Measurements from ENCODE around the gene GRIK4.
A peak's percentile ranks its signal among the peaks of the same experiment; 100 is the strongest.

The GRIK4 gene

DNA sequence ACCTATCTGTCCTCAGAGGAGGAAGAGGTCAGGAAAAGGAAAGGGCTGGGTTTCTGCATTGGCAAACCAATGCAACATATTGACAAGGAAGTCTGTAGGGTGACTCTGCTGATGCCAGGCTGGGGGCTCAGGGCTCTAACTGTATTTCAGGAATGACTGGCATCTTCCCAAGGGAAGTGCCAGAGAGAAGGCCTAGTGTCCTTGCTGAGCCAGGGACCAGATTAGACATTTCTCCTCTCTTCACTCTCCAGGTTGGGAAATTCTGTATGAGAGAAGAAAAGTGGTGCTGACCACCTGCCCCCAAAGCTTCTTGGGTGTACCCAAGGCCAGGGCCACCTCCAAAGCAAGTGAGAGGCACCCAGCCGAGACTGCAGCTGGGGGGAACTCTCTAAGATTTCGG lies 27.2 kb downstream of the GRIK4 start:
- no peak for DNase-seq (ENCODE audit: low read depth in 2 of 2)
- TF ChIP-seq, protein P1, sequence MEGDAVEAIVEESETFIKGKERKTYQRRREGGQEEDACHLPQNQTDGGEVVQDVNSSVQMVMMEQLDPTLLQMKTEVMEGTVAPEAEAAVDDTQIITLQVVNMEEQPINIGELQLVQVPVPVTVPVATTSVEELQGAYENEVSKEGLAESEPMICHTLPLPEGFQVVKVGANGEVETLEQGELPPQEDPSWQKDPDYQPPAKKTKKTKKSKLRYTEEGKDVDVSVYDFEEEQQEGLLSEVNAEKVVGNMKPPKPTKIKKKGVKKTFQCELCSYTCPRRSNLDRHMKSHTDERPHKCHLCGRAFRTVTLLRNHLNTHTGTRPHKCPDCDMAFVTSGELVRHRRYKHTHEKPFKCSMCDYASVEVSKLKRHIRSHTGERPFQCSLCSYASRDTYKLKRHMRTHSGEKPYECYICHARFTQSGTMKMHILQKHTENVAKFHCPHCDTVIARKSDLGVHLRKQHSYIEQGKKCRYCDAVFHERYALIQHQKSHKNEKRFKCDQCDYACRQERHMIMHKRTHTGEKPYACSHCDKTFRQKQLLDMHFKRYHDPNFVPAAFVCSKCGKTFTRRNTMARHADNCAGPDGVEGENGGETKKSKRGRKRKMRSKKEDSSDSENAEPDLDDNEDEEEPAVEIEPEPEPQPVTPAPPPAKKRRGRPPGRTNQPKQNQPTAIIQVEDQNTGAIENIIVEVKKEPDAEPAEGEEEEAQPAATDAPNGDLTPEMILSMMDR (IDR thresholded peaks at IDR 0.05; ENCODE audit: low read depth, low read length), result no peak
- no peak overlapping the region for H3K4me3 ChIP-seq (replicated peaks in 1 of 2; ENCODE audit: low read depth in 2 of 2, low read length in 2 of 2)

DNA sequence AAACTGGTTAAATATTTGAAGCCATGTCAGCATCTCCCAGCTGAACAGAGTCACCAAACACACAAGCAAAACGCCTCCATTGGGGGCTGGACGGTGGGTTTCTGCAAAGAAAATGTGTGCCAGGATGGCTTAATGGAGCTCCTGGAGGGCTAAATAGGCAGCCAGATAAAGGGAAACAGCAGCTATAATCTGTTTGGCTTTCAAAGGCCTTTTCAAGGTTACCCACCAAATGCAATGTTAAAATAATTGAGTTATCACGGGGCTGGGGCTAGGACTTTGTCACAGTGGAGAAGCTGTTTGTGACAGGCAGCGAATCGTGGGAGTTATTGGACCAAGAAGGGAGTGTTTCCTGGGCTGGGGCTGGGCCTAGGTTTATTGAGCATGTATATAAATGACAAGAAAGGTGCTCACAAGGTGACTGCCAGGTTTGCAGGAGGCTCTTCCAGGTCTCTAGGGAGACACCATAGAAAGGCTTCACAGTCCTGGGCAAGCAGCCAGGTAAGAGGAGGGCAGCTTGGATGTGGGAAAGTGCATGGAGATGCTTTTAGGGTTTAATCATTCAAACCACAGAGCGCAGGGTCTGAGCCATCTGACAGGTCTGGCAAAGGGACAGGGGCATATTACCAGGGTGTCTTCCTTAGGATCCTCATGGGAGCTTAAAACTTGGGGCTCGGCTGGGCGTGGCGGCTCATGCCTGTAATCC lies 28.3 kb downstream of the GRIK4 start:
- H3K4me3 ChIP-seq (replicated peaks in 1 of 2; ENCODE audit: low read depth in 2 of 2, low read length in 2 of 2), result no peak overlapping the region
- TF ChIP-seq, protein P1 (IDR thresholded peaks at IDR 0.05; ENCODE audit: low read depth, low read length), result no peak
- DNase-seq (ENCODE audit: low read depth in 2 of 2), result peak; percentile 23 to 31

DNA sequence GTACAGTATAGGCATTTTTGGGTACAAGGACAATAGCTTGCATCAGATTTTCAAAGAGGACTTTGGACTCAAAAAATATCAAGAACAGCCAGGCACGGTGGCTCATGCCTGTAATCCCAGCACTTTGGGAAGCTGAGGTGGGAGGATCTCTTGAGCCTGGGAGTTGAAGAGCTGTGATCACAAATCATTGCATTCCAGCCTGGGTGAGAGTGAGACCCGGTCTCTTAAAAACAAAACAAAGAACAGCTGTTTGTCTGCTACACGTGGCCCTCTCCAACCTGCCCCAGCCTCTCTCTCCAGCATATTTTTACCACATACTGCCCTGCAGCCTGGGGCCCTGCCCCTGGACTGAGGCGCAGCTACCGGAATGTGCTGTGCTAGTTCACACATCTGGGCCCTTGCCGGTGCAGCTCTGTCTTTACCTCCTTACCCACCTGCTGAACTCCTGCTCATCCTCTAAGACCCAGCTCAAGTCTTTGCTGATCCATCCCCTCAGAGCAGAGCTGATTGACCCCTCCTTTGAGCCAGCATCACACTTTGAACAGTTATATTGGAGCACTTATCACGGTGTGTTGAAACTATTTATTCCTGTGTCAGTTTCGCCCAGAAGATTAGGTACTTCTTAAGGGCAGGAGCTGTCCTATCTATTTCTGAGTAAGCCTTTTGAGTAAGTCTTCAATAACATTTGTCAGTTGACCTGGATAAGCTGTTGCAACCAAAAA lies 29.4 kb downstream of the GRIK4 start:
- H3K4me3 ChIP-seq (replicated peaks in 1 of 2; ENCODE audit: low read depth in 2 of 2, low read length in 2 of 2), result no peak overlapping the region
- DNase-seq (ENCODE audit: low read depth in 2 of 2), result no peak
- TF ChIP-seq, protein P1 (IDR thresholded peaks at IDR 0.05; ENCODE audit: low read depth, low read length), result no peak

- no peak for DNase-seq (ENCODE audit: low read depth in 2 of 2)
- TF ChIP-seq, protein P1 (IDR thresholded peaks at IDR 0.05; ENCODE audit: low read depth, low read length), result no peak
- H3K4me3 ChIP-seq (replicated peaks in 1 of 2; ENCODE audit: low read depth in 2 of 2, low read length in 2 of 2), result no peak overlapping the region
These were observed 32.1 kb downstream of the GRIK4 start for GRCh38 chr11:120543521-120544215.

DNA sequence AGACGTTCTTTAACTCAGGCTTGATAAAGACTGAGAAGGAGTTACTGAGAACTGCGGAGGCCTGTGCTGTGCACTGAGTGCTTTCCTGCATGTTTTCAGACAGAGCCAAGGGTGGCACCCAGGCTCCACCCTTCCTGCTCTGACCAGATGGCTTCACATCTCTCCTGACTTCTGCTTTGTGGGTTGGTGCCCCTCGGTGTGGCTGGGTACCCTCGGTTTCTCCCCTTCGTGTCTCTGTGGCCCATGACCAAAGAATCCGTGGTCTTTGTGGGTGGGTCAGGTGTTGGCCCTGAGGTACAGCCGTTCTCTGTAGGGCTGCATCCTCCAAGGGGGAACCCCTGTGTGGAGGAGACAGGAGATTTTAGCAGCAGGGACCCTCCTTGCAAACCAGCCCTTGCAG lies 34.3 kb downstream of the GRIK4 start:
- TF ChIP-seq, protein P1 (IDR thresholded peaks at IDR 0.05; ENCODE audit: low read depth, low read length), result no peak
- no peak for DNase-seq (ENCODE audit: low read depth in 2 of 2)

DNA sequence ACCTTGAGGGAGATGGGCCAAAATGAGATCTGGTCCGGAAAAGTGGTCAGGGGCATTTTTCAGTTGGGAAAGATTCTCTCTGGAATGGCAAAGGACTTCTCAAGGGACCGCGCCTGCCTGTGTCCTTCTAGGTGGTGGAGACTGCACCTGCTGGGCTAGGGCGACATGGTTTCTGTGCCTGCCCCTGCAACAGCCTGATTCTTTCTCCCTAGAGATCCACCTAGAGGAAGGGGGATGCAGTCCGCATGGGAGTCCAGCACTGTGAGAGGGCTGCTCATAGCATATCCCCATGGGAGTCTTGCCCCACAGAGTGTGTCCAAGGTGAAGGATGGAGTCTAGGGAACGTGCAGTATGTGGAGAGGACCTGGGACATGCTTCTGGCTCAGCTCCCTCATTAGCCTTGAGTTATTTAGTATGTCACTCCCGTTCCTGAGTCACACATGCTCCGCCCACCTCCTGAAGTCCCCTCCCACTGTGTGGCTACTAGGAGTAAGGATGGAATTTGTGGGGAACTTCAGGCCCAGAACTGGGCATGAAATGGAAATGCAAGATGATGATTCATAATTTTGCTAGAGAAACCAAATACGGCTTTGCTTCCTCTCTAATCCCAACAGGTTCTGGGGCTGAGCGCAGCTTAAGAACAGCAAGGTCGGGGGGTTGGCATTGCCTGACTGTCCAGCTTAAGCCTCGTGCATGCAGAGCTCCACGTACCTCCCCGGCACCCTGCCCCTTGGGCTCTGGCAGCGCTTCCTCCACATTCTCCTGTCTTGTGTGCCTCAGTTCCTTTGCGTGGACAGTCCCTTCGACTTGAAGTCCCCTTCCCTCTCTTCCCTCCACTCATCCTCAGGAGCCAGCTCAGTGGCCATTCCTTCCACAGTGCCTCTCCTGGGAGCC lies 35.0 kb downstream of the GRIK4 start:
- peak; percentile 91 to 94 for DNase-seq (ENCODE audit: low read depth in 2 of 2)
- no peak overlapping the region for H3K4me3 ChIP-seq (replicated peaks in 1 of 2; ENCODE audit: low read depth in 2 of 2, low read length in 2 of 2)
- TF ChIP-seq, protein P1 (IDR thresholded peaks at IDR 0.05; ENCODE audit: low read depth, low read length), result no peak

More for the DNA sequence above, 34.3 kb downstream of the GRIK4 start:
- H3K4me3 ChIP-seq (replicated peaks in 1 of 2; ENCODE audit: low read depth in 2 of 2, low read length in 2 of 2), result no peak overlapping the region

Data from cardiac fibroblast (primary cell).